T-helper 9 cell (primary cell): ENCODE results near the gene DNAH9.

Source experiments
- DNase-seq: peaks from one replicate; pipeline ENCODE4 v3.0.0-alpha.2; 2020

Gene DNAH9

GRCh38 chr17:11986942-11987329 is 388.7 kb downstream of the DNAH9 start:
- no peak for DNase-seq

DNA sequence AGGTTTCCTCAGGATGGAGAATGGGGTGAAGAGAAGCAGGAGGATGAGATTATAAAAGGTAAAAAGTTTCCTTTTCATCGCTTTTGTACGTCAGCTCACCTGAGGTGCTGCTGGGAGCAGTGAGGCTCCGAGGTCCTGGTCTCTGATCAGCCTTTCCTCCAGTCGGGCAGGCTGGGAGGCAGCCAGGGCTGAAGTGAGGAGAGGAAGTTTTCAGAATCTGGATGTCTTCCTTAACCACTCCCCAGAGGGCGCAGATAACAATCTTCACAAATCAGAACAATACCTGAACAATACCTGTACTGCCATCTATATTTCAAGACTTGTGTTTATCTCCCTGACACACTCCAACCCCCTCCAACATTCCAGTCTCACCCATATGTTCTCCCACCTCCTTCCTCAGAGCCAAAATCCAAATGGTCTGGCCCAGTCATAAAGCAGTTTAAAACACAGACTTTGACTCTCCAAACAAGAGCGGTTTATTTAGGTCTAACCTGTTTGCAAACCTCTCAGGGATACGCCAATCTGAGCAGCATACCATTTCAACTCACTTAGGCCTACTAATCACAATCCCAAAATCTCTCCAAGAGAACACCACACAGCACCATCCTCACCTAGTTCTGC is 392.2 kb downstream of the DNAH9 start:
- no peak for DNase-seq

DNA sequence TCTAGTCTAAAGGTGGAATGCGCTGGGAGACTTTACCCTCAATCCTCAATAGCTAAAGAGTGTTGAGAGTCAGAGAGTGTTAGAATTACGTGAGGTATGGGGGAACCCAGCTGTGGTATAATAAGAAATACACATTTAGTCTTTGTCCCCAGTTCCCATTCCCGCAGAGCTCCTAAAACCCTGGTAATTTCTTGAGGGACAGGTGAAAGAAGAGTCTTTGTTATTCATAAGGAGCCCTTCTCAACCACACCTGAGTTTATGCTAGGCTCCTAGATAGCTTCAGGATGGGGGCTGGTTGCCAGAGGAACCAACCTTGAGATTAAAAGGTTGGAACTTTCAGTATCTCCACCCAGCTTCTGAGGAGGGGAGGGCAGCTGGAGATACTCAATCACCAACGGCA is 393.2 kb downstream of the DNAH9 start:
- no peak for DNase-seq

DNA sequence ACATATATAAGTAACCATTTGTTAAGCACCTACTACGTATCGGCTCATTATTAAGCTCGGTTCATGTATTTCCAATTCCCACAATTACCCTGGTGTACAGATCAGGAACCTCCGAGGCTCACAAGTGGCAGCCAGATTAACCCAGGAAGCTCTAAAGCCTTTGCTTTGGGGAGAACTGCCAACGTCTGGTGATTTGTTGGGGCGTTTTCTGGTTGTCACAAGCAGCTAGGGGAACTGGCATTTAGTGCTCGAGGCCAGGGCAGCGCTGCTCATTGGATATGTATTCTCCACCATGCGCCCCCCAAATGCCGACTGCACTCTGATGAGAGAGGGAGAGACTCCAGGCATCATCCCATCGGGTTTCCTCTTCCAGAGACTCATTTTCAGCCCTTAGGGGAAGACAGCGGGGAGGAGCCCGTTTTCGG is 398.5 kb downstream of the DNAH9 start:
- DNase-seq, result peak; percentile 10

DNA sequence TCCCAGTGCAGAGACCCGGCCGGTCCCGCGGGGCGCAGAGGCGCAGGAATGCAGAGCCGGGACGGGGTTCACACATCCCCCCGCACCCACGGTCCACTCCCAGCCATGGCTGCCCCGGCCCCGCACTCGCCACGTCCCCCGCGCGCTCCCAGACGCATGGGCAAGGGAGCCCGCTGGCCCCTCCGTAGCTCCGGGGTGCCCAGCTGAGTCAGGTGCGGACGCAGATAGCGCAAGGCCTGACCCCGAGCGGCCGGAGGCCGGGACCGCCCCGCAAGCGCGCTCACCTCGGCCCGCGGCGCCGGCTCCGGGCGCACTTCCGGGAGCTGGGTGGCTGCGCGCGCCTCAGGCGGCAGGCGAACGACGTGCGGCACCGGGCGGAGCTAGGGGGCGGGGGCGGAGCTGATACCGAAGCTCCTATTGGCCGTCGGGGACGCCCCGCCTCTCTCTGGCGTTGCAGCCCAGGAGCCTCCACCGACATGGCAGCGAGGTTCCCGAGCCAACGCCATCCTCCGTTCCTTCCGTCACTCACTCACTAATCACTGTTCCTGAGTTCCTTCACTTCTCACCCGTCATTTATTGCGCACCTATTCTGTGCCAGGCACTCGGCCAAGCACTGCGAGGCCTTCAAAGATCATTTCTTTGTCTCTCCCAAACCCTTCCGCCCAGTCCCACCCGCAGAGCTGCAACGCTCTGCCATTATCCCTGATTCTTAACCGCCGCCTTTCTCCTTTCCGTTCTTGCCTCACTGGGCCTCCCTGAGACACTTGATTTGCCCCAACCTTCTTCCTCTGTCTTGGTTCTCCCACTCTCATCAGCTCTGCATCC is 399.1 kb downstream of the DNAH9 start, which contains the start of gene ZNF18:
TSS of gene ZNF18 (minus strand) at position 329 of the 825 bp plus-strand sequence. CDS start 4,646 bp downstream, outside the sequence.
- peak; percentile 92 for DNase-seq

- DNase-seq, result no peak
These were observed 399.6 kb downstream of the DNAH9 start for GRCh38 chr17:11997972-11998233.

- DNase-seq, result no peak
These were observed 401.4 kb downstream of the DNAH9 start for GRCh38 chr17:11999696-12000095.

DNA sequence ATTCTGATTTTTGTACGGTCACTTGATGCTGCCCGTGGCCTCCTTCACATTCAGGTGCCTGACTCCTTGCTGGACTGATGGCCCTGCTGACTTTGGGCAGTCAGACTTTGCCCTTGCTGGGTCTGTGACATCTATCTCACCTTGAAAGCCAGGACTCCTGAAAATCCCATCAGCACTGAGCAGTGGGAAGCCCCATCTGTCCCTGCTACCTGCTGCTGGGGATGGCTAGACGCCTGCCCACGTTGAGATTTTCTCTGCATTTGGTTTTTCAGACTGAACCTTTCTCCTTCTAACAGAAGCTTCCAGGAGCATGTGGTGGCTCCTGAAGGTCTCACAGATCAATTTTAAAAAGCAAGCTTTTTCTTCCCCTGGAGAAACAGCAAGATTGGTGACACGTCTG is 409.2 kb downstream of the DNAH9 start:
- DNase-seq, result no peak
